ENCODE measurements around the gene CACUL1. TPM values are rescaled to one million over a fixed set of nuclear protein-coding genes. Genes with fewer than 3 reads are reported as not detected.
A peak's percentile ranks its signal among the peaks of the same experiment; 100 is the strongest.

The CACUL1 gene
- total RNA-seq, 1 experiment from 2014 or later: 67.5 TPM

DNA sequence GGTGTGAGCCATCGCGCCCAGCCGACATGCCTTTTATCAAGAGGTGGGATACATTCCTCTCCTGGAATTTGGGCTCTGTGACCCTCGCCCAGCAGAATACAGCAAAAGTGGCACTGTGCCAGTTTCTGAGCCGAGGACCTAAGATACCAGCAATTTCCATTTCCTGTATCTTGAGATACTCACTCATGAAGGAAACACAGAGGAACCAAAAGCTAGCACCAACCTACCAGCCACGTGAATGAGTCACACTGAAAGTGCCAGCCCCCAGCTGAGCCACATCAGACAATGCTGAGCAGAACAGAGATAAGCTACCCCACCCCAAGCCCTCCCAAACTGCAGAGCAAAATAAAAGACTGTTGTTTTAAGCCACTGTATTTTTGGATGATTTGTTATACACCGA lies 56.3 kb downstream of the CACUL1 start:
- peak; percentile 99 for ATAC-seq
- DNase-seq (ENCODE audit: low read depth, low spot score): peak; percentile 93
- Histone ChIP-seq H3K9me2 (ENCODE audit: insufficient read depth) (no peaks in the 10 kb centered on the region), H3K79me2 (ENCODE audit: insufficient read depth, low read length) (peaks cover 10% of the 10 kb centered on the region), H3K4me2 (ENCODE audit: low read length) (peak overlapping the region; percentile 68), H3K36me3 (ENCODE audit: control insufficient read depth in 1 of 2, insufficient read depth in 2 of 2, low read length in 2 of 2) (peaks cover 0 to 5% of the 10 kb centered on the region in 2 experiments; a peak in 1 of 4 replicates), H4K20me1 (ENCODE audit: insufficient read depth) (peaks cover 4% of the 10 kb centered on the region; the same call in 1 of the 2 replicates), H3K27me3 (ENCODE audit: insufficient read depth, low read length) (no peaks in the 10 kb centered on the region), H3K9me3 (ENCODE audit: control insufficient read depth in 1 of 2, insufficient read depth in 1 of 2, low read depth in 1 of 2, low read length in 2 of 2) (no peaks in the 10 kb centered on the region), H3K27ac (ENCODE audit: low read depth, low read length) (peak overlapping the region; percentile 42), H3K9ac (ENCODE audit: low read length) (peak overlapping the region; percentile 20), H3K4me3 (replicated peaks in 1 of 2; ENCODE audit: low read depth in 1 of 2, low read length in 2 of 2) (peak overlapping the region in 1 of 2 experiments; percentile 29; a peak in 2 of 4 replicates), H3K4me1 (ENCODE audit: control insufficient read depth in 1 of 2, insufficient read depth in 2 of 2, low read length in 2 of 2) (peaks cover 18 to 23% of the 10 kb centered on the region in 2 experiments), H2AFZ (ENCODE audit: low read depth, low read length, poor library complexity, severe bottlenecking) (no peak overlapping the region)
- ChIA-PET RAD21 (ENCODE audit: low non-redundant PET in 1 of 2, low total read pairs in 2 of 2, uncharacterized antibody in 2 of 2, unreplicated experiment in 2 of 2) (no interaction called here), POLR2A (no interaction called here), CTCF (interaction anchor here (1.5 kb wide), 1 partner anchor 23 kb away, joined by 6 read pairs; no protein-coding TSS in a partner anchor)
- BruUV-seq (replicated peaks): no TSS peak
- intact Hi-C loops (cut with micrococcal nuclease): no loop called here
- TF ChIP-seq YY1 (IDR thresholded peaks at IDR 0.05; ENCODE audit: extremely low read depth, insufficient replicate concordance, low read depth, low read length) (peak; percentile 67), FOSL1 (IDR thresholded peaks at IDR 0.05; ENCODE audit: low read depth) (peak; percentile 89), ZNF274 (IDR thresholded peaks at IDR 0.05; ENCODE audit: low read depth, low read length) (no peak), RAD21 (IDR thresholded peaks at IDR 0.05; ENCODE audit: low read depth) (no peak), CBX3 (IDR thresholded peaks at IDR 0.05; ENCODE audit: low read depth) (peak; percentile 95), POLR2A (IDR thresholded peaks at IDR 0.05; ENCODE audit: borderline replicate concordance, extremely low read depth, insufficient read depth, insufficient read length) (no peak), ELF1 (IDR thresholded peaks at IDR 0.05; ENCODE audit: borderline replicate concordance, low read depth) (peak; percentile 26; the same call in 1 of the 2 replicates), JUND (IDR thresholded peaks at IDR 0.05) (peak; percentile 89), SP1 (IDR thresholded peaks at IDR 0.05; ENCODE audit: low read depth) (peak; percentile 82), SRF (IDR thresholded peaks at IDR 0.05; ENCODE audit: low read depth) (no peak), TCF7L2 (IDR thresholded peaks at IDR 0.05; ENCODE audit: borderline replicate concordance, extremely low read depth, insufficient read depth, insufficient read length) (peak; percentile 36), EZH2 (IDR thresholded peaks at IDR 0.05) (no peak), ZFX (IDR thresholded peaks at IDR 0.05) (no peak), EZH2phosphoT487 (IDR thresholded peaks at IDR 0.05; ENCODE audit: borderline replicate concordance) (no peak), CEBPB (IDR thresholded peaks at IDR 0.05; ENCODE audit: low read depth) (0 out of 2 replicates have a peak, but pooled peaks have one; percentile 9), POLR2AphosphoS5 (IDR thresholded peaks at IDR 0.05; ENCODE audit: low read depth, low read length) (peak; percentile 61; the same call in 1 of the 2 replicates)
- TF ChIP-seq, protein P1, sequence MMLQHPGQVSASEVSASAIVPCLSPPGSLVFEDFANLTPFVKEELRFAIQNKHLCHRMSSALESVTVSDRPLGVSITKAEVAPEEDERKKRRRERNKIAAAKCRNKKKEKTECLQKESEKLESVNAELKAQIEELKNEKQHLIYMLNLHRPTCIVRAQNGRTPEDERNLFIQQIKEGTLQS (IDR thresholded peaks at IDR 0.05): no peak
- TF ChIP-seq, protein P2, sequence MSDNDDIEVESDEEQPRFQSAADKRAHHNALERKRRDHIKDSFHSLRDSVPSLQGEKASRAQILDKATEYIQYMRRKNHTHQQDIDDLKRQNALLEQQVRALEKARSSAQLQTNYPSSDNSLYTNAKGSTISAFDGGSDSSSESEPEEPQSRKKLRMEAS (IDR thresholded peaks at IDR 0.05): peak; percentile 86
- TF ChIP-seq, protein P3, sequence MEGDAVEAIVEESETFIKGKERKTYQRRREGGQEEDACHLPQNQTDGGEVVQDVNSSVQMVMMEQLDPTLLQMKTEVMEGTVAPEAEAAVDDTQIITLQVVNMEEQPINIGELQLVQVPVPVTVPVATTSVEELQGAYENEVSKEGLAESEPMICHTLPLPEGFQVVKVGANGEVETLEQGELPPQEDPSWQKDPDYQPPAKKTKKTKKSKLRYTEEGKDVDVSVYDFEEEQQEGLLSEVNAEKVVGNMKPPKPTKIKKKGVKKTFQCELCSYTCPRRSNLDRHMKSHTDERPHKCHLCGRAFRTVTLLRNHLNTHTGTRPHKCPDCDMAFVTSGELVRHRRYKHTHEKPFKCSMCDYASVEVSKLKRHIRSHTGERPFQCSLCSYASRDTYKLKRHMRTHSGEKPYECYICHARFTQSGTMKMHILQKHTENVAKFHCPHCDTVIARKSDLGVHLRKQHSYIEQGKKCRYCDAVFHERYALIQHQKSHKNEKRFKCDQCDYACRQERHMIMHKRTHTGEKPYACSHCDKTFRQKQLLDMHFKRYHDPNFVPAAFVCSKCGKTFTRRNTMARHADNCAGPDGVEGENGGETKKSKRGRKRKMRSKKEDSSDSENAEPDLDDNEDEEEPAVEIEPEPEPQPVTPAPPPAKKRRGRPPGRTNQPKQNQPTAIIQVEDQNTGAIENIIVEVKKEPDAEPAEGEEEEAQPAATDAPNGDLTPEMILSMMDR (IDR thresholded peaks at IDR 0.05 in 2 of 3, conservative IDR thresholded peaks at IDR 0.05 in 1 of 3; ENCODE audit: borderline replicate concordance in 1 of 3, insufficient read depth in 1 of 3, low read depth in 2 of 3, low read length in 2 of 3): no peak
- TF ChIP-seq, protein P4, sequence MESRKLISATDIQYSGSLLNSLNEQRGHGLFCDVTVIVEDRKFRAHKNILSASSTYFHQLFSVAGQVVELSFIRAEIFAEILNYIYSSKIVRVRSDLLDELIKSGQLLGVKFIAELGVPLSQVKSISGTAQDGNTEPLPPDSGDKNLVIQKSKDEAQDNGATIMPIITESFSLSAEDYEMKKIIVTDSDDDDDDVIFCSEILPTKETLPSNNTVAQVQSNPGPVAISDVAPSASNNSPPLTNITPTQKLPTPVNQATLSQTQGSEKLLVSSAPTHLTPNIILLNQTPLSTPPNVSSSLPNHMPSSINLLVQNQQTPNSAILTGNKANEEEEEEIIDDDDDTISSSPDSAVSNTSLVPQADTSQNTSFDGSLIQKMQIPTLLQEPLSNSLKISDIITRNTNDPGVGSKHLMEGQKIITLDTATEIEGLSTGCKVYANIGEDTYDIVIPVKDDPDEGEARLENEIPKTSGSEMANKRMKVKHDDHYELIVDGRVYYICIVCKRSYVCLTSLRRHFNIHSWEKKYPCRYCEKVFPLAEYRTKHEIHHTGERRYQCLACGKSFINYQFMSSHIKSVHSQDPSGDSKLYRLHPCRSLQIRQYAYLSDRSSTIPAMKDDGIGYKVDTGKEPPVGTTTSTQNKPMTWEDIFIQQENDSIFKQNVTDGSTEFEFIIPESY (IDR thresholded peaks at IDR 0.05; ENCODE audit: extremely low read depth, insufficient replicate concordance, low read length): no peak
- TF ChIP-seq, protein P5, sequence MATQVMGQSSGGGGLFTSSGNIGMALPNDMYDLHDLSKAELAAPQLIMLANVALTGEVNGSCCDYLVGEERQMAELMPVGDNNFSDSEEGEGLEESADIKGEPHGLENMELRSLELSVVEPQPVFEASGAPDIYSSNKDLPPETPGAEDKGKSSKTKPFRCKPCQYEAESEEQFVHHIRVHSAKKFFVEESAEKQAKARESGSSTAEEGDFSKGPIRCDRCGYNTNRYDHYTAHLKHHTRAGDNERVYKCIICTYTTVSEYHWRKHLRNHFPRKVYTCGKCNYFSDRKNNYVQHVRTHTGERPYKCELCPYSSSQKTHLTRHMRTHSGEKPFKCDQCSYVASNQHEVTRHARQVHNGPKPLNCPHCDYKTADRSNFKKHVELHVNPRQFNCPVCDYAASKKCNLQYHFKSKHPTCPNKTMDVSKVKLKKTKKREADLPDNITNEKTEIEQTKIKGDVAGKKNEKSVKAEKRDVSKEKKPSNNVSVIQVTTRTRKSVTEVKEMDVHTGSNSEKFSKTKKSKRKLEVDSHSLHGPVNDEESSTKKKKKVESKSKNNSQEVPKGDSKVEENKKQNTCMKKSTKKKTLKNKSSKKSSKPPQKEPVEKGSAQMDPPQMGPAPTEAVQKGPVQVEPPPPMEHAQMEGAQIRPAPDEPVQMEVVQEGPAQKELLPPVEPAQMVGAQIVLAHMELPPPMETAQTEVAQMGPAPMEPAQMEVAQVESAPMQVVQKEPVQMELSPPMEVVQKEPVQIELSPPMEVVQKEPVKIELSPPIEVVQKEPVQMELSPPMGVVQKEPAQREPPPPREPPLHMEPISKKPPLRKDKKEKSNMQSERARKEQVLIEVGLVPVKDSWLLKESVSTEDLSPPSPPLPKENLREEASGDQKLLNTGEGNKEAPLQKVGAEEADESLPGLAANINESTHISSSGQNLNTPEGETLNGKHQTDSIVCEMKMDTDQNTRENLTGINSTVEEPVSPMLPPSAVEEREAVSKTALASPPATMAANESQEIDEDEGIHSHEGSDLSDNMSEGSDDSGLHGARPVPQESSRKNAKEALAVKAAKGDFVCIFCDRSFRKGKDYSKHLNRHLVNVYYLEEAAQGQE (IDR thresholded peaks at IDR 0.05; ENCODE audit: low read depth): no peak

Data from HCT116 (cell line).